Measurements from ENCODE around the gene CACNA1B. TPM values are rescaled to one million over a fixed set of nuclear protein-coding genes. Genes with fewer than 3 reads are reported as not detected.

Gene CACNA1B
- total and polyA plus RNA-seq, 2 of the 4 experiments (the other 2 are of a cell fraction) = 0.02 TPM; not detected in 1

DNA sequence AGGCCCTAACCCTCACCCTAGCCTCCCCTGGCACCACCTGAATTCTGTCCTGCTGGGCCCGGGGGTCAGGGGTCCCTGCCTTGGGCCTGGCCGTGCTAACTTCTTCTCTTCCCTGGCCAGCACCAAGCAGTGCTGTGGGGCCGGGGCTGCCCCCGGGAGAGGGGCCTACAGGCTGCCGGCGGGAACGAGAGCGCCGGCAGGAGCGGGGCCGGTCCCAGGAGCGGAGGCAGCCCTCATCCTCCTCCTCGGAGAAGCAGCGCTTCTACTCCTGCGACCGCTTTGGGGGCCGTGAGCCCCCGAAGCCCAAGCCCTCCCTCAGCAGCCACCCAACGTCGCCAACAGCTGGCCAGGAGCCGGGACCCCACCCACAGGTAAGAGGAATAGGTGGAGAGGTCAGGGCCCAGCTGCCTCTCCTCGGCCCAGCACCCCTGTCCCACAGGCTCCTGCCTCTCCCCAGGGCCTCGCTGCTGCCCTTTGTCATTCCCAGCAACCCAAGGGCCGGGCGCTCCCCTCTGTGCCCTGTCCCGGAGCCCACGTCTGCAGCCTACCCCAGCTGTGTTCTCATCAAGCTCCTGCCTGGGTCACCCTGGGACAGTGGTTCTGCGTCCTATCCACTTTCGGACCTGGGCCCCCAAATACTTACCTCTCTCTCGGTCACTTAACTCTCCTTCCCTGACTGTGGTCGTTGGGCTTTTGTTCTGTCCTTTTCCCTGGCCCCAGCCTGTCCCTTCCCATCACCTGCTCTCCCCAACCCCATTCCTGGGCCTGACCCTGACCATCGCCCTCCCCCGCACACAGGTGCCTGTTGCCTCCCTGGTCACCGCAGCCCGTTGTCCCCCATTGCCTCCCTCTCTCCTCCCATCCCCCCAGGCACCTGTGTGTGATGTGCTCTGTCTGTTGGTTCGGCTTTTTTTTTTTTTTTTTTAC, 243.2 kb downstream of the CACNA1B start:
- no peak overlapping the region for H2AK5ac ChIP-seq (ENCODE audit: low read depth, low read length)
- H3K27ac ChIP-seq (ENCODE audit: insufficient read depth, low read length) = no peak overlapping the region
- ATAC-seq (ENCODE audit: low read depth) = no peak
- no peaks in the 10 kb centered on the region for H3K9me1 ChIP-seq (ENCODE audit: insufficient read depth, low read length)
- H3K9ac ChIP-seq (ENCODE audit: low read depth, low read length) = no peak overlapping the region
- no peaks in the 10 kb centered on the region for H4K20me1 ChIP-seq (ENCODE audit: insufficient read depth, low read length)
- BruUV-seq (replicated peaks) = no TSS peak
- H2BK120ac ChIP-seq (ENCODE audit: low read depth, low read length) = no peak overlapping the region
- no peaks in the 10 kb centered on the region for H3K36me3 ChIP-seq (ENCODE audit: control insufficient read depth, insufficient read depth, low read length)
- H3K27me3 ChIP-seq (ENCODE audit: control insufficient read depth, insufficient read depth, low read length) = no peaks in the 10 kb centered on the region
- no peak overlapping the region for H3K4ac ChIP-seq (ENCODE audit: low read depth, low read length)
- no peak overlapping the region for H3K14ac ChIP-seq (replicated peaks; ENCODE audit: low read depth, low read length)
- no peak overlapping the region for H3K18ac ChIP-seq (ENCODE audit: low read depth, low read length)
- CTCF ChIA-PET = no interaction called here
- H2BK5ac ChIP-seq (ENCODE audit: low read depth, low read length, poor library complexity, severe bottlenecking) = no peak overlapping the region
- in situ Hi-C loops (cut with MboI; ENCODE audit: low sequenced_read_pairs) = no loop called here
- no peaks in the 10 kb centered on the region for H3K79me1 ChIP-seq (ENCODE audit: low read depth in 1 of 2, low read length in 2 of 2)
- H2BK15ac ChIP-seq (ENCODE audit: low read depth, low read length) = no peak overlapping the region
- WGBS, 2 experiments (ENCODE audit: extremely low coverage in 2 of 2, insufficient read length in 1 of 2) = 71% methylated on average over 6 of the region's 36 CpGs; no CpG with 5 or more reads in 1 of the 2 experiments
- TF ChIP-seq POLR2A (IDR thresholded peaks at IDR 0.05; ENCODE audit: low read depth, low read length) = no peak
- TF ChIP-seq, protein P1, sequence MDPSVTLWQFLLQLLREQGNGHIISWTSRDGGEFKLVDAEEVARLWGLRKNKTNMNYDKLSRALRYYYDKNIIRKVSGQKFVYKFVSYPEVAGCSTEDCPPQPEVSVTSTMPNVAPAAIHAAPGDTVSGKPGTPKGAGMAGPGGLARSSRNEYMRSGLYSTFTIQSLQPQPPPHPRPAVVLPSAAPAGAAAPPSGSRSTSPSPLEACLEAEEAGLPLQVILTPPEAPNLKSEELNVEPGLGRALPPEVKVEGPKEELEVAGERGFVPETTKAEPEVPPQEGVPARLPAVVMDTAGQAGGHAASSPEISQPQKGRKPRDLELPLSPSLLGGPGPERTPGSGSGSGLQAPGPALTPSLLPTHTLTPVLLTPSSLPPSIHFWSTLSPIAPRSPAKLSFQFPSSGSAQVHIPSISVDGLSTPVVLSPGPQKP (IDR thresholded peaks at IDR 0.05; ENCODE audit: borderline replicate concordance, low read depth, low read length) = no peak
- no peak for TF ChIP-seq CTCF (conservative IDR thresholded peaks at IDR 0.05; ENCODE audit: low read depth, low read length)
- no peak for TF ChIP-seq FOS (IDR thresholded peaks at IDR 0.05; ENCODE audit: low read depth, low read length)
- no peak for TF ChIP-seq RFX5 (IDR thresholded peaks at IDR 0.05; ENCODE audit: low read depth, low read length)
- no peak for TF ChIP-seq CEBPB (IDR thresholded peaks at IDR 0.05; ENCODE audit: low read depth, low read length)
- TF ChIP-seq BHLHE40 (IDR thresholded peaks at IDR 0.05; ENCODE audit: low read depth, low read length) = no peak
- no peak for TF ChIP-seq NFE2L2 (IDR thresholded peaks at IDR 0.05; ENCODE audit: low read depth, low read length)
- TF ChIP-seq, protein P2, sequence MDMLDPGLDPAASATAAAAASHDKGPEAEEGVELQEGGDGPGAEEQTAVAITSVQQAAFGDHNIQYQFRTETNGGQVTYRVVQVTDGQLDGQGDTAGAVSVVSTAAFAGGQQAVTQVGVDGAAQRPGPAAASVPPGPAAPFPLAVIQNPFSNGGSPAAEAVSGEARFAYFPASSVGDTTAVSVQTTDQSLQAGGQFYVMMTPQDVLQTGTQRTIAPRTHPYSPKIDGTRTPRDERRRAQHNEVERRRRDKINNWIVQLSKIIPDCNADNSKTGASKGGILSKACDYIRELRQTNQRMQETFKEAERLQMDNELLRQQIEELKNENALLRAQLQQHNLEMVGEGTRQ (IDR thresholded peaks at IDR 0.05; ENCODE audit: low read depth, low read length) = no peak
- no peak for TF ChIP-seq MXI1 (IDR thresholded peaks at IDR 0.05; ENCODE audit: borderline replicate concordance, low read depth, low read length)
- no peak for TF ChIP-seq CHD1 (IDR thresholded peaks at IDR 0.05; ENCODE audit: low read depth, low read length)
- no peak for TF ChIP-seq RCOR1 (IDR thresholded peaks at IDR 0.05; ENCODE audit: insufficient replicate concordance, low read length)
- no peak for TF ChIP-seq MAZ (IDR thresholded peaks at IDR 0.05; ENCODE audit: borderline replicate concordance, low read depth, low read length)
- no peak for TF ChIP-seq RAD21 (IDR thresholded peaks at IDR 0.05; ENCODE audit: low read length)
- H4K5ac ChIP-seq (ENCODE audit: low read depth, low read length) = no peak overlapping the region
- no peak overlapping the region for H3K4me2 ChIP-seq (ENCODE audit: low read depth, low read length)
- dilution Hi-C loops (cut with HindIII; ENCODE audit: low sequenced_read_pairs, unreplicated experiment) = no loop called here
- no peak for DNase-seq
- no peak overlapping the region for H4K8ac ChIP-seq (ENCODE audit: low read depth in 2 of 2, low read length in 2 of 2)
- H2AFZ ChIP-seq (replicated peaks; ENCODE audit: low read length, poor library complexity) = no peak overlapping the region
- H3K4me1 ChIP-seq (ENCODE audit: control insufficient read depth, insufficient read depth, low read length) = no peaks in the 10 kb centered on the region
- no peak overlapping the region for H3K4me3 ChIP-seq (ENCODE audit: insufficient read depth, low read depth, low read length)
- H2AK9ac ChIP-seq (replicated peaks; ENCODE audit: low read depth, low read length, poor library complexity) = no peak overlapping the region
- H3K9me3 ChIP-seq (ENCODE audit: control insufficient read depth, insufficient read depth, low read length) = peaks cover 58% of the 10 kb centered on the region
- H4K91ac ChIP-seq (ENCODE audit: insufficient read depth, low read depth, low read length) = no peak overlapping the region
- H3K56ac ChIP-seq (ENCODE audit: extremely low read depth, insufficient read depth, low read length) = no peak overlapping the region
- intact Hi-C loops (cut with micrococcal nuclease) = no loop called here
- no peak overlapping the region for H3K23ac ChIP-seq (ENCODE audit: low read depth, low read length)
- no peak overlapping the region for H2BK20ac ChIP-seq (ENCODE audit: low read depth, low read length)
- POLR2A ChIA-PET (ENCODE audit: unreplicated experiment) = no interaction called here

Data from IMR-90 (cell line).